Nephron progenitor cell (in vitro differentiated cells): ENCODE measurements around the gene RBM27.
"Not testable (repeated sequence)": the region's sequence is repeated elsewhere in the genome, so short reads cannot be mapped to it uniquely, and the experiment has no call there.

ENCODE experiments used
- DNase-seq: peaks from one replicate; pipeline ENCODE4 v3.0.0; 2021
- H3K27ac Mint-ChIP-seq: 2 replicates; pipeline ENCODE4 v1.8.0; 2021; ENCODE audit warnings: mild to moderate bottlenecking, moderate library complexity, mixed read lengths
- H3K27me3 Mint-ChIP-seq: 2 replicates; pipeline ENCODE4 v1.8.0; 2021; ENCODE audit warnings: mild to moderate bottlenecking, low read depth, mixed read lengths; ENCODE audit not compliant: poor library complexity
- H3K36me3 Mint-ChIP-seq: 2 replicates; pipeline ENCODE4 v1.8.0; 2021; ENCODE audit warnings: low read depth, mixed read lengths
- H3K4me1 Mint-ChIP-seq: 2 replicates; pipeline ENCODE4 v1.8.0; 2021; ENCODE audit warnings: mixed read lengths
- H3K4me3 Mint-ChIP-seq: 2 replicates; pipeline ENCODE4 v1.8.0; 2021; ENCODE audit warnings: mild to moderate bottlenecking, moderate library complexity, mixed read lengths
- H3K9me3 Mint-ChIP-seq: 2 replicates; pipeline ENCODE4 v1.8.0; 2021; ENCODE audit warnings: mild to moderate bottlenecking, moderate library complexity, mixed read lengths
- CTCF ChIP-seq: fragments of 200-600 bp; sonication (generic); IDR thresholded peaks from 2 replicates; pipeline ENCODE4 v1.5.0; 2021; ENCODE audit warnings: antibody characterized with exemption

Gene RBM27

GRCh38 chr5:146213210-146213826 lies 9.9 kb downstream of the RBM27 start:
- Mint-ChIP-seq H3K4me1 (peaks cover 8% of the 10 kb centered on the region), H3K27ac (peak overlapping the region; percentile 82), H3K27me3 (peaks cover 2% of the 10 kb centered on the region), H3K36me3 (peaks cover 17% of the 10 kb centered on the region), H3K9me3 (peaks cover 4% of the 10 kb centered on the region), H3K4me3 (no peak overlapping the region)
- TF ChIP-seq CTCF, result no peak
- DNase-seq, result no peak

- H3K27me3 Mint-ChIP-seq, DNase-seq, H3K4me3 Mint-ChIP-seq, H3K9me3 Mint-ChIP-seq, H3K27ac Mint-ChIP-seq, H3K4me1 Mint-ChIP-seq: not testable (repeated sequence)
- H3K36me3 Mint-ChIP-seq, result peaks cover 22% of the 10 kb centered on the region
Measured at GRCh38 chr5:146214881-146215280, 11.5 kb downstream of the RBM27 start.

GRCh38 chr5:146218168-146218567 lies 14.8 kb downstream of the RBM27 start:
- Mint-ChIP-seq H3K27ac (no peak overlapping the region), H3K36me3 (peaks cover 19% of the 10 kb centered on the region), H3K9me3 (no peaks in the 10 kb centered on the region), H3K4me1 (peaks cover 8% of the 10 kb centered on the region), H3K27me3 (peaks cover 2% of the 10 kb centered on the region), H3K4me3 (no peak overlapping the region)
- DNase-seq, result no peak
- no peak for TF ChIP-seq CTCF

GRCh38 chr5:146219243-146219642 lies 15.8 kb downstream of the RBM27 start:
- peaks cover 25% of the 10 kb centered on the region for H3K36me3 Mint-ChIP-seq

GRCh38 chr5:146221234-146221633 lies 17.8 kb downstream of the RBM27 start:
- Mint-ChIP-seq H3K4me1 (no peaks in the 10 kb centered on the region), H3K9me3 (no peaks in the 10 kb centered on the region), H3K27ac (no peak overlapping the region), H3K36me3 (peaks cover 37% of the 10 kb centered on the region), H3K4me3 (no peak overlapping the region), H3K27me3 (no peaks in the 10 kb centered on the region)
- TF ChIP-seq CTCF, result no peak
- no peak for DNase-seq

More at GRCh38 chr5:146219243-146219642, 15.8 kb downstream of the RBM27 start:
- Mint-ChIP-seq H3K27me3 (peaks cover 2% of the 10 kb centered on the region), H3K4me3 (no peak overlapping the region), H3K4me1 (peaks cover 7% of the 10 kb centered on the region), H3K9me3 (no peaks in the 10 kb centered on the region), H3K27ac (peak overlapping the region; percentile 6)
- no peak for DNase-seq
- TF ChIP-seq CTCF, result no peak

GRCh38 chr5:146222005-146222404 lies 18.6 kb downstream of the RBM27 start:
- H3K27me3 Mint-ChIP-seq, result no peaks in the 10 kb centered on the region
- H3K4me1 Mint-ChIP-seq, result no peaks in the 10 kb centered on the region
- no peak overlapping the region for H3K27ac Mint-ChIP-seq
- H3K9me3 Mint-ChIP-seq, result no peaks in the 10 kb centered on the region
- TF ChIP-seq CTCF, result no peak
- no peak overlapping the region for H3K4me3 Mint-ChIP-seq
- H3K36me3 Mint-ChIP-seq, result peaks cover 41% of the 10 kb centered on the region
- no peak for DNase-seq
